ENCODE measurements around the gene SIGLECL1. TPM values are rescaled to one million over a fixed set of nuclear protein-coding genes. Genes with fewer than 3 reads are reported as not detected.

SIGLECL1 gene
- total RNA-seq, 1 experiment from 2014 or later: not detected

DNA sequence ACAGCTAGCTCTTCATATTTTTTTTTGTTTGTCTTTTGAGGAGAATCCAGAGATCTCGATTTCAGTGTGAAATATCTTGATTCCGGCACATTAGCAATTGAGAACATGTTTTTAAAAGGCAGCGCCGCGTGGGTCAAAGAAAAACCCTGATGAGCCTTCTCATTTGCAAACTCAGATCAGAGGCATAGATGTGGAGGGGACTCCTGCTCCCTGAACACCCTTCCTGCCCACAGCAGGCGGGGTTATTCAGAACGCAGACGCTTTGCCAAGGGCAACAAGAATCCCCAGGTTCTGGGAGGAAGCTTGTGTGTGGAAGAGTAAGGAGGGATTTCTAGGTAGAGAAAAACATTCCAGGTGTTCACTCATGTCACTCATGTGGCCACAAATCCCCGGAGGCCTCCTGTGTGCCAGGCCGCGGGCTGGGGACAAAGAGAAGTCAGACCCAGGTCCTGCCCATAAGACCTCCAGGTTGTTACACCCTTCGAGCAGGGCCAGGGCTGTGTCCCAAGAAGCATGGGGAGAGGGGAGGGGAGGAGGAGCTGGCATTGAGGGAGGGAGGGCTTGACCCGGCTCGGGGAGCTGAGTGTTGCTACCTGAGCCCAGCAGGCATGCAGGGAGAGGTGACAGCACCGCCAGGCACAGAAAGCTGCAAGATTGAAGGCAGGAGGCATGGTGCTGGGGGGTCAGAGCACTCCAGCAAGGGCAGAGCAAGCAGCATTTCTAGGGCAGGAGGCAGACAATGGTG lies 44.7 kb downstream of the SIGLECL1 start:
- DNase-seq (ENCODE audit: low read depth): no peak

GRCh38 chr19:51296336-51297093 lies 45.6 kb downstream of the SIGLECL1 start:
- DNase-seq (ENCODE audit: low read depth): no peak

- no peak for DNase-seq (ENCODE audit: low read depth)
Measured at GRCh38 chr19:51297406-51297805, 46.5 kb downstream of the SIGLECL1 start.

GRCh38 chr19:51301266-51301665 lies 50.4 kb downstream of the SIGLECL1 start:
- no peak for DNase-seq (ENCODE audit: low read depth)

DNA sequence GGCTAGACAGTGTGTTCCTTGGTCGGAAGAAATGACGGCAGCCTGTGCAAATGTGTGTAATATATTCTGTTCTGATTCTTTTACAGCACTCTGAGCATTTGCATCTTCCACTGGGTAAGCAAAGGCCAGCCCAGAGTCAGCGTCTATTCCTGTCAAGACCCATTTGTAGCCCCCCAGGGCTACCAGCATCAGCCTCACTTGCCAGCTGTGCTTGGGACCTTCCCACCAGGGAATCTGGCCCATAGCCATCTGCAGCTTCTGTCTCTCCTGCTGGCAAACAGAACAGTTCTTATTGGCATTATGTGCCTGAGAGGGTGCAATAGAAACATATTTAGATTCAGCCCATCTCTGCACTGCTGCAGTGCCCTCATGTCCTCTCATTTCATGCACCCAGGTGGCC lies 54.6 kb downstream of the SIGLECL1 start:
- no peak for DNase-seq (ENCODE audit: low read depth)

GRCh38 chr19:51311351-51312257 lies 60.7 kb downstream of the SIGLECL1 start, which contains the start of gene IGLON5:
TSS of gene IGLON5 (plus strand) at chr19:51311644. CDS start at chr19:51311848, 204 bp downstream.
- DNase-seq (ENCODE audit: low read depth): no peak

- DNase-seq (ENCODE audit: low read depth): no peak
Measured at GRCh38 chr19:51316688-51317087, 65.8 kb downstream of the SIGLECL1 start.

DNA sequence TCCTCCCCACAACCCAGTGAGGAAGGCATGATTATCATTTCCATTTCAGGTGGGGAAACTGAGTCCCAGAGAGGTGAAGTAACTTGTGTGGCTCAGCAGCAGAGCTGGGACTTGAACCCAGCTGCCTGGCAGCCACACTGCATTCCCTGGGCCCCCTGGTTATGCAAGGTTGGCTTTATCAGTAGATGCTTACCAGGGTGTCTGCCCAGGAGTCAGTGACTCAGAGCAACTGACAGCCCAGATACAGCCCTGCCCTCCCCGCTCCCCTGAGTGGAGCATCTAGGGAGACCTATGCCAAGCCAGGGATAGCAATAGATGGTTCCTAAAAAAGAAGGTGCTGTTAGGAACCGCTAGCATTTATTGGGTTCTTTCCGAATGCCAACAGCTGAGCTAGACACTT lies 66.5 kb downstream of the SIGLECL1 start:
- no peak for DNase-seq (ENCODE audit: low read depth)

DNA sequence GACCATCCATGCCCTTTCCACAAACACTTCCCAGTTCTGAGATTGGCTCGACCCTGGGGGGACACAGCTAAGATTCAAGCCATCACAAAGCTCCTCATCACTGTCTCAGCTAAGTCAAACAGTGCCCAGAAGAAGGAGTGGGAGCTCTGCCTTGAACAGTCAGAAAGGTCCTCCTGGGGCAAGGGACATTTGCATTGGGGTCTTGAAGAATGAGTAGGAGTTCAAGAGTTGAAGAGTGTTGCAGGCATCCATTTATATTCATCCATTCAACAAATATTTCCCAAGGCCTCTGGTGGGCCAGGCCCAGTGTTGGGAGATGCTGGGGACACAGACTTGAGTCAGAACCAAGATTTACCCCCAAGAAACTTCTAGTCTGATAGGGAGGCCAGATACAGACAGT lies 67.1 kb downstream of the SIGLECL1 start:
- DNase-seq (ENCODE audit: low read depth): no peak

Other genes with a start within 250 kb of the SIGLECL1 start
- not detected in 2 replicates for gene KLK8, start 249.5 kb upstream of the SIGLECL1 start, total RNA-seq (2014; rRNA removed; shearing (Covaris generic))
- not detected in 2 replicates for gene KLK10, start 231.4 kb upstream of the SIGLECL1 start, total RNA-seq (2014; rRNA removed; shearing (Covaris generic))
- gene KLK11, start 224.5 kb upstream of the SIGLECL1 start, total RNA-seq (2014; rRNA removed; shearing (Covaris generic)): not detected in 2 replicates
- gene KLK12, start 216.1 kb upstream of the SIGLECL1 start, total RNA-seq (2014; rRNA removed; shearing (Covaris generic)): not detected in 2 replicates
- not detected in 2 replicates for gene KLK13, start 186.0 kb upstream of the SIGLECL1 start, total RNA-seq (2014; rRNA removed; shearing (Covaris generic))
- not detected in 2 replicates for gene KLK14, start 168.2 kb upstream of the SIGLECL1 start, total RNA-seq (2014; rRNA removed; shearing (Covaris generic))
- gene CTU1, start 142.7 kb upstream of the SIGLECL1 start, total RNA-seq (2014; rRNA removed; shearing (Covaris generic)): 3.6 and 6.8 TPM in 2 replicates
- gene SIGLEC9, start 126.2 kb upstream of the SIGLECL1 start, total RNA-seq (2014; rRNA removed; shearing (Covaris generic)): 0.10 TPM in 1 of 2 replicates, not detected in the other
- gene SIGLEC7, start 108.8 kb upstream of the SIGLECL1 start, total RNA-seq (2014; rRNA removed; shearing (Covaris generic)): not detected in 2 replicates
- gene CD33, start 26.0 kb upstream of the SIGLECL1 start, total RNA-seq (2014; rRNA removed; shearing (Covaris generic)): 2.1 and 2.4 TPM in 2 replicates
- gene IGLON5, start 60.6 kb downstream of the SIGLECL1 start, total RNA-seq (2014; rRNA removed; shearing (Covaris generic)): not detected in 2 replicates
- gene VSIG10L, start 91.1 kb downstream of the SIGLECL1 start, total RNA-seq (2014; rRNA removed; shearing (Covaris generic)): 1.3 and 1.7 TPM in 2 replicates
- gene ETFB, start 115.3 kb downstream of the SIGLECL1 start, total RNA-seq (2014; rRNA removed; shearing (Covaris generic)): 158 and 206 TPM in 2 replicates
- 1.2 TPM in 1 of 2 replicates, not detected in the other for gene CLDND2, start 117.9 kb downstream of the SIGLECL1 start, total RNA-seq (2014; rRNA removed; shearing (Covaris generic))
- gene NKG7, start 121.6 kb downstream of the SIGLECL1 start, total RNA-seq (2014; rRNA removed; shearing (Covaris generic)): not detected in 2 replicates
- gene LIM2, start 136.9 kb downstream of the SIGLECL1 start, total RNA-seq (2014; rRNA removed; shearing (Covaris generic)): not detected in 2 replicates
- gene C19orf84, start 139.5 kb downstream of the SIGLECL1 start, total RNA-seq (2014; rRNA removed; shearing (Covaris generic)): not detected in 2 replicates
- not detected in 2 replicates for gene SIGLEC10, start 166.6 kb downstream of the SIGLECL1 start, total RNA-seq (2014; rRNA removed; shearing (Covaris generic))
- not detected in 2 replicates for gene SIGLEC8, start 207.4 kb downstream of the SIGLECL1 start, total RNA-seq (2014; rRNA removed; shearing (Covaris generic))
- not detected in 2 replicates for gene CEACAM18, start 227.5 kb downstream of the SIGLECL1 start, total RNA-seq (2014; rRNA removed; shearing (Covaris generic))